NOMO-1 treated with DMSO at 0.1 percent for 48 hours (cell line): ENCODE data around the gene MINDY4B.
"Not testable (repeated sequence)": the region's sequence is repeated elsewhere in the genome, so short reads cannot be mapped to it uniquely, and the experiment has no call there.

Experiments used
- DNase-seq: peaks from one replicate; lab custom pipeline; 2025; ENCODE audit not compliant: unreplicated experiment; lab: John Stamatoyannopoulos, UW

Gene MINDY4B

DNA sequence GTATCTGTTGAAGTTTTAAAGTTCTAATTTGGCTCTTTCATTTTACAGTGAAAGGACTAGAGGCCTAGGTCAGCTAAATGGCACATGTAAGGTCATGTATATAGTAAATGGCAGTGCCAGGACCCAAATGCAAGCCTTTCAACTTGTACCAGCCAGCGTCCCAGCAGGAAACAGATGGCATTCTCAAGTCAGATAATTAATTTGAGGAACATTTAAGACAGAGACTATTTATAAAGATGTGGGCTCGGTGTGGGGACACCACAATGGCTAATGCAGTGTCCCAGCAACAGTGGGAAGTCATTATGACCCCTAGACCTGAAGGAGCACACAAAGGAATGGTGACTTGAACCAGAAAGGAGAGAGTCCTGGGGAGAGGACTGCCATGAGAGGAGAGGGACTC, 6.1 kb downstream of the MINDY4B start:
- no peak for DNase-seq

DNA sequence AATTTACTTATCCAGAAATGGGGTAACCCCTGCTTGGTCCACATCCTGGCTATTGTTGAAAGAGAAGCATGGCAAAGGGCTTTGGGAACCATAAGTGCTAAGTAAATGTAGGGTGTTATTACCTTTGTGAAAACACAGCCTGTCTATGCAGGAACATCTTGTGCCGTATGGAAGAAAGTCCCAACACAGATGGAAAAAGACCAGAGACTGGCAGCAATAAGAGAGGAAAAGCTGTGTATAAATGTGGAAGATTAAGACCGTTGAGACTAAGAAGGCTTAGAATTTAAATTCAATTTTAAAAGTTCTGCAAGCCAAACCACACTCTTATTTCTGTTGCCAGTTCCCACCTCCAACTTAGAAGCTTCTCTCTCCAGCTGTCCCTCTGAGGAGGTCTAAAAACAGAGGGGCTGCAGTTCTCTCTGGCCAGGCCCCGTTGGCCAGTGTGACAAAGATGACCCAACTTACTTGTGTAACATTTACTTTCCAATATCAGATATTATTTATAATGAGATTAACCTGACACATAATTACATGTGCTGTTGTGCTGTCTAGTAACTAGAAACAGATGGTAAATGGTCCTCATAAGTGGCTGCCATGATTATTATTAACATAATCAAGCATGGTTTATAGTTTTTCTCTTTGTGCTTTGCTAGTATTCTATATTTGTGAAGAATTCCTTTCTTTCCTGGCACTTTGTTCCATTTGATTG, 7.0 kb downstream of the MINDY4B start:
- DNase-seq = no peak

DNA sequence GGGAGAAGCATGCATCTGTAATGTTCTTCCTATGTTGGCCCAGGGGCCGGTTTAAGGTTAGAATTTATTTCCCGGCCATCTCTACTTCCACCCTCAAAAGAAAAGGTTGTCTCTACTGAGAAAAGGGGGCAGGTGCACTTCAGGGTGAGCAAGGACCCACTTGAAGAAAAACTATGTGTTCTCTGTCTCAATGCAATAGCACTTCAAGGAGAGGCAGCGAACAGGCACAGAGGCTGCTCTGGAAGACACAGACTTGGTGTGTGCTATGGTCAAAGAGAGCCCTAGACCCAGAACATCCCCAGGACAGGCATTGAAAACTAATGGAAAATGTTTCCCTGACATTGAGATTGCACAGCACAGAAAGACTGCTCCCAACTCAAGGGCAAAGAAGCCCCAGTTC, 7.6 kb downstream of the MINDY4B start:
- no peak for DNase-seq

DNA sequence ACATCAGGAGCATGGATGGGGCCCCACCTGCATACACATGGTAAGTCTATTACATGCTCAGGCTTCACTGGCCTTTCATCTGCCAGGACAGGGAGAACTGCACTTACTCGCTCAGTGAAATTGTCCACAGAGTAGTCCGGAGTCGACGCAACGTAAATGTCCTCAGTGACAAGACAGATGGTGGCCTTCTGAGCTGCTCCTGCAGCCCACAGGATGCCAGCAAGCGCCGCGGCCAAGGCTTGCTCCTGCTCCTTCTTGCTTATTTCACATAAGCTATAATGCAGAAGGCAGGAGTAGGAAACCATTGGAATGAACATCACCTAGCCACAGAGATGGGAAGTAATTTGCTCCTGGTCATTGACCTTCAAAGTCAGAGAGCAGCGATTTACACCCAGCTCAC, 14.4 kb downstream of the MINDY4B start:
- no peak for DNase-seq

DNA sequence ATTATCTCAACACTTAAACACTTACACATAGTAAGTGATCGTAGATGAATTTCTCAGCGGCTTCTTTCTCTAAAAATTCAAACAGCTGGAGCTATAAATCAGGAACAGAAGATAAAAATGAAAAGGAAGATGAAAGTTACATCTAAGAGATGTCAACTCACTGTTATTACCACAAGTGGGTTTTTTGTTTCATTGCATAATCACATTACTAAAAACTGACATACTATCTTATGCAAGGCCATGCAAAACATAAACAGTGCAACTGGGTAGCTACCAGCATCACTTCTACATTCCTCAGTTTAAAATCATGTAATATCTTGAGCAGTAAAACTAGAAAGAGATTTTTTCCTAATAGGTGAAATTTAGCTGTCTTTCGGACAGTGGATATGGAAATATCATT, 14.9 kb downstream of the MINDY4B start:
- DNase-seq = peak; percentile 95

- peak; percentile 27 for DNase-seq
Observed at GRCh38 chr3:150889106-150889505, 16.1 kb downstream of the MINDY4B start.

DNA sequence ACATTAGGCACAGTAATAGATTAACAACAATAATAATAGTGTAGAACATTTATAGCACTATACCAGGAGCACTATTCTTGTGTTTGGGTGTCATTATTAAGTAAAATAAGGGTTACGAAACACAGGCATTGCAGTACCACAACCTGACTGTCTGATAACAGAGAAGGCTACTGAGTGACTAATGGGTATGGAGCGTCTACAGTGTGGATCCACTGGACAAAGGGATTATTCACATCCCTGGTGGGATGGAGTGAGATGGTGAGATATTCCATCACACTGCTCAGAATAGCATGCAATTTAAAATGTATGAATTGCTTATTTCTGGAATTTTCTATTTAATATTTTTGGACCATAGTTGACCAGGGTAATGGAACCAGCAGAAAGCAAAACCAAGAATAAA, 18.2 kb downstream of the MINDY4B start:
- no peak for DNase-seq

- DNase-seq = no peak
Observed at GRCh38 chr3:150885535-150885934, 19.7 kb downstream of the MINDY4B start.

DNA sequence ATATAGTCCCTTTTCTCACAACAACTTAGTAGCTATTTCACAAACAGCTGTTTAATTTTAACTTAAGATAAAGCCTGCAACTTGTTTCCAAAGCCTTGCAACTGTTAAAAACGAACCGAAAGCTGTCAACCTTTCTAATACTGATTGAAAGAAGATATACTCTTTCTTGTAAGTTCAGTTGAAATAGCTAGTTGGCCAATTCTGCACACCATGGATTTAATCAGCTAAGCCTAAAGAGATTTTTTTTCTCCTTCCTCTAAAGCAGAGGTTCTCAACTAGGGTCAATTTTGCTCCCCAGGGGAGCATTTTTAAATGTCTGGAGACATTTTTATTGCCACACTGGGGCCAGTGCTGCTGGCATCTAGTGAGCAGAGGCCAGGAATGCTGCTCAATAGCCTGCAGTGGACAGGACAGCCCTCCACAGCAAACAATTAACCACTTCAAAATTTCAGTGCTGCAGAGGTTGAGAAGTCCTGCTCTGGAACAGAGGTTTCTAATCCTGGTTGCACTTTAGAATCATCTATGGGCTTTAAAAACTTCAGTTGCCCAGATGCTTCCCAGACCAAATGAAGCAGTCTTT, 26.2 kb downstream of the MINDY4B start:
- no peak for DNase-seq

- DNase-seq = no peak
Observed at GRCh38 chr3:150878290-150878689, 26.9 kb downstream of the MINDY4B start.

- DNase-seq = peak; percentile 25
Observed at GRCh38 chr3:150877303-150877702, 27.9 kb downstream of the MINDY4B start.

- DNase-seq = no peak
Observed at GRCh38 chr3:150876611-150877265, 28.5 kb downstream of the MINDY4B start.

DNA sequence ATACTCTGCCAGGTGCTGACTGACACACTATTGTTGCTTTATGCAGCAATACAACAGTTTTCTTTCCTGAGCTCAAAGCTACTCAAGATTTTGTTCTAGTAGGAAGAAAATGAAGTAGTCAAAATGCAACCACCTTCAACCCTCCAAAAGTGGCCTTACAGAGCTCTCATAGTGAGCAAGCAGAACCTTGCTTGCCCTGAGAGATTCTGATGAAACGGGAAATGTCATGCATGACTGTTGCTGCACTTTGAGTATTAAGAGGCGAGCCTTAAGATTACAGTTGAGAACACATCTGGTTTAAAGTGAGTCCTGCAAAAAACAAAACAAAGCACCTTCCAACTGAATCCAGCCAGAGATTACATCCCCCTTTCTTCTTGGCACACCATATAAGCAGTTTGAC, 29.7 kb downstream of the MINDY4B start:
- DNase-seq = no peak

- no peak for DNase-seq
Observed at GRCh38 chr3:150874666-150875219, 30.5 kb downstream of the MINDY4B start.

DNA sequence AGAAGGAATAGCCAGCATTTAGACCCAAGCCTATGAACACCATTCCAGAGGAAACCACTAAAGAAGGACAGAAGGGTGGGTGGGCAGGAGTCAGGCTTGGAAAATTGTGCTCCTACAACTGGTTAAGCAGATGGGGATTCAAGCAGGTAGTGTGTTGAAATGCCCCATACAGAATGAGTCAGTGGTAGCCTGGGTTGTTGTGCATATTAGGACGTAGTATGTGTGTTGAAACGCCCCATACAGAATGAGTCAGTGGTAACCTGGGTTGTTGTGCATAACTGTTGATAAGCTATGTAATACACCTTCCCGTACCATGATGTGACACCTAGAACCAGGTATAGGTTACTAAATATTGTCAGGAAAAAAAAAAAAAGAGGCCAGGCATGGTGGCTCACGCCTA, 34.0 kb downstream of the MINDY4B start:
- no peak for DNase-seq

DNA sequence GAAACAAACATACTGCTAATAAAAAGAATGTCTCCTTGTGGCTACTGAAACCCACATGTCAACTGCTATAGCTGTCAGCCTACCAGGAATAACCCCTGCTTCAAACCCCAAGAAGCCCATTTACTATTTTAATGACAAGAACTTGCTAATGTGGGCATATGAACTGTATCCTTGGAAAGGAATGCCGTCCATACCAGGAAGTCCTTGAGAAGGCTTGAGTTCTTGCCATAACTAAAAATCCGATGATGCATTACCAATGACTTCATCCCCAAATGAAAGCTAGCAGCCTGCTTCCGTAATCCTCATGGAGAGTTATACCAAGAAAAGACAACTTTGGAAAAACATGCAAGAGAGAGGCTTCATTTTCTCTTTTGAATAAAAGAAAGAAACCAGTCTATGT, 34.8 kb downstream of the MINDY4B start:
- no peak for DNase-seq

GRCh38 chr3:150868282-150868681, 37.0 kb downstream of the MINDY4B start:
- no peak for DNase-seq

- DNase-seq = no peak
Observed at GRCh38 chr3:150867434-150867833, 37.8 kb downstream of the MINDY4B start.

- peak; percentile 15 for DNase-seq
Observed at GRCh38 chr3:150863921-150864320, 41.3 kb downstream of the MINDY4B start.

DNA sequence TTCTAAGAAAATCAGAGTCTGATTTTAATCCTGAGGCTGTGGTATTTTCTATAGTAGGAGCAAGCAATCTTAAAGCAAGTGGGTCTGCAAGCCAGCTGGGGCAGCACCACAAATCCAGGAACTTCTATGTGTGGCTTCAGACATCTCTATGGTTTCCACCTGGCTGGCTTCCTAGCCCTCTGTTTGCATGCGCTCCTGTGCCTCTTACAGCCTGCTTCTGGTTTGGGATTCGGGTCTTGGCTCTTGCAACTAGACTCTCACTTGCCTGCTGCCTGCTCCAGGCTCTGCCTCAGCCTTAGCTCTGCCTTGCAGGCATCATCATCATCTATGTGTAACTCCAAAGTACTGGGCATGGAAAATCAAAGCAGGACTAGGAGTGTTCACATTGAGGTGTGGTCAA, 43.4 kb downstream of the MINDY4B start:
- no peak for DNase-seq

- DNase-seq = not testable (repeated sequence)
Observed at GRCh38 chr3:150857936-150858335, 47.3 kb downstream of the MINDY4B start.

DNA sequence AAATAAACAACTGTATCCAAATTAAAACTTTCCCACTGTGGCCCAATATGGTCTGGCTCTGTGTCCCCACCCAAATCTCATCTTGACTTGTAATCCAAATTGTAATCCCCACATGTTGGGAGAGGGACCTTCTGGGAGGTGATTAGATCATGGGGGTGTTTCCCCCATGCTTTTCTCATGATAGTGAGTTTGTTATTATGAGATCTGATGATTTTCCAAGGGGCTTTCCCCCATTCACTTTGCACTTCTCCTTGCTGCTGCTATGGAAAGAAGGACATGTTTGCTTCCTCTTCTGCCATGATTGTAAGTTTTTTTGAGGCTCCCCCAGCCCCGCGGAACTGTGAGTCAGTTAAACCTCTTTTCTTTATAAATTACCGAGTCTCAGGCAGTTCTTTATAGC, 55.0 kb downstream of the MINDY4B start:
- no peak for DNase-seq
